GM06990 (cell line): ENCODE results near the gene KRT80.

Experiments used
- DNase-seq: peaks from one replicate; pipeline ENCODE4 v3.0.0-alpha.2; 2011; ENCODE audit not compliant: insufficient read length; ENCODE audit errors: extremely low read depth
- H3K27me3 ChIP-seq: replicated peaks from 2 replicates; pipeline ENCODE4 v1.6.0; 2011; ENCODE audit warnings: low read length; ENCODE audit not compliant: control insufficient read depth, insufficient read depth
- H3K36me3 ChIP-seq: 2 replicates; pipeline ENCODE4 v1.5.1; 2011; ENCODE audit warnings: low read length; ENCODE audit not compliant: control insufficient read depth, insufficient read depth
- H3K4me3 ChIP-seq: replicated peaks from 2 replicates; pipeline ENCODE4 v1.5.1; 2011; ENCODE audit warnings: low read depth, mild to moderate bottlenecking, control low read depth, low read length
- CTCF ChIP-seq: IDR thresholded peaks from 2 replicates; pipeline ENCODE4 v1.5.1; 2011; ENCODE audit warnings: low read length, control low read depth, mild to moderate bottlenecking, inconsistent platforms; ENCODE audit not compliant: insufficient read depth, poor library complexity, severe bottlenecking

KRT80 gene

GRCh38 chr12:52211716-52212585 is 20.1 kb upstream of the KRT80 start:
- Histone ChIP-seq H3K27me3 (no peaks in the 10 kb centered on the region; the same call in 1 of the 2 replicates), H3K4me3 (no peak overlapping the region), H3K36me3 (no peaks in the 10 kb centered on the region)
- no peak for TF ChIP-seq CTCF
- DNase-seq, result no peak

- no peaks in the 10 kb centered on the region for H3K36me3 ChIP-seq
- TF ChIP-seq CTCF, result no peak
- no peaks in the 10 kb centered on the region; the same call in 1 of the 2 replicates for H3K27me3 ChIP-seq
- no peak for DNase-seq
- H3K4me3 ChIP-seq, result no peak overlapping the region
Measured at GRCh38 chr12:52210925-52211650, 19.3 kb upstream of the KRT80 start.

- H3K27me3 ChIP-seq, result no peaks in the 10 kb centered on the region; the same call in 1 of the 2 replicates
- no peaks in the 10 kb centered on the region for H3K36me3 ChIP-seq
- no peak for TF ChIP-seq CTCF
- H3K4me3 ChIP-seq, result no peak overlapping the region
- no peak for DNase-seq
Measured at GRCh38 chr12:52210186-52210924, 18.5 kb upstream of the KRT80 start.

- no peak overlapping the region for H3K4me3 ChIP-seq
- no peaks in the 10 kb centered on the region; the same call in 1 of the 2 replicates for H3K27me3 ChIP-seq
- TF ChIP-seq CTCF, result no peak
- H3K36me3 ChIP-seq, result no peaks in the 10 kb centered on the region
- DNase-seq, result no peak
Measured at GRCh38 chr12:52209321-52209720, 17.5 kb upstream of the KRT80 start.

GRCh38 chr12:52208424-52209165 is 16.8 kb upstream of the KRT80 start:
- TF ChIP-seq CTCF, result no peak
- no peak for DNase-seq
- H3K27me3 ChIP-seq, result no peaks in the 10 kb centered on the region; the same call in 1 of the 2 replicates

More at GRCh38 chr12:52208424-52209165, 16.8 kb upstream of the KRT80 start:
- H3K36me3 ChIP-seq, result no peaks in the 10 kb centered on the region
- no peak overlapping the region for H3K4me3 ChIP-seq
